ENCODE results near the gene MYCT1.

MYCT1 gene

DNA sequence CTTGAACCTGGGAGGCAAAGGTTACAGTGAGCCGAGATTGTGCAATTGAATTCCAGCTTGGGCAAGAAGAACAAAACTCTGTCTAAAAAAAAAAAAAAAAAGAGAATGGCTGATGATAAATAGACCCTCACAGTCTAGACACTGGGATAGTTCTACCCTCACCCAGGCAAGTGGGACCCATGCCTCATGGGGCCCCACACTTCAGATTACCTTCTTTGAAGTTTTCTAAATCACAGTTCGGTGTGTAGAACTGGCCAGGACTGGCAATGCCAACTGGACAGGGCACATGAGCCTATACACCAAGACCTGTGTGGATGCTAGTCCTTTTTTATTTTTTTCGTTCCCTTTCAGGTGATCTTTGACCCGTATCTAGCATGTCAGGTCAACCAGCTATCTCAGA lies 28.6 kb downstream of the MYCT1 start:
- DNase-seq, result no peak

DNA sequence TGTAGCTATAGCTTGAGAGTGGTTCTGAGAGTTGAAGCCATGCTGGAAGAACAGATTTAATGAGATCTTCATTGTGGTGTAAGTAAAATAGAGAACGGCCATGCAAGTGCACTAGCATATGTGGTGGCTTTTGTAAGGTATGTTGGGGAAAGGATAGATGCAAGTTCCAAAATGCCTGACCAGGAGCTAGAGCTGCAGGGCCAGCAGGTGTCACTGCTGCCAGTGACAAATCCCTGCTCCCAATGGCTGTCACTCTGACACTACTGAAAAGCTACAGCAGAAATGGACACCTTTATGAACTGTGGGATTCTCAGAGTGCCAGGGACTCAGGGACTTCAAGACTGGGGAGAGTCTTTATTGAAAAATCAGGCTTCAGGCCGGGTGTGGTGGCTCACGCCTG lies 29.8 kb downstream of the MYCT1 start:
- DNase-seq, result no peak

DNA sequence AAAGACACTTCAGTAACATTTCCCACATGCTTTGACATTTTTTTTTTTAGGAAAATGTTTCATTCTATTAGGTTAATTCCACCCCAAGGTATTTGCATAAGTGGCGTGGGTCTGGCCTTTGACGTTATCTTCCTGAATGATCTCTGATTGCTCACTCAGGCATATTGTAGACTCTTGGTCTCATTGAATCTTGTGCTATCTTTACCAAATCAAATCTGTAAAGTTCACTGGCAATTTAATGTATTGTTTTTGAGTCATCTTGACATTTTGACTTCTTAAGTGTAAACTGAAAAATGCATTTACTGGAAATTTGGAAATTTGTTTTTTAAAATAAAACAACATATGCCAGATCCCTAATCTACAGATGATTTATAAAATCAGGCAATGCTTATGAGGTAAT lies 36.9 kb downstream of the MYCT1 start:
- DNase-seq, result no peak

DNA sequence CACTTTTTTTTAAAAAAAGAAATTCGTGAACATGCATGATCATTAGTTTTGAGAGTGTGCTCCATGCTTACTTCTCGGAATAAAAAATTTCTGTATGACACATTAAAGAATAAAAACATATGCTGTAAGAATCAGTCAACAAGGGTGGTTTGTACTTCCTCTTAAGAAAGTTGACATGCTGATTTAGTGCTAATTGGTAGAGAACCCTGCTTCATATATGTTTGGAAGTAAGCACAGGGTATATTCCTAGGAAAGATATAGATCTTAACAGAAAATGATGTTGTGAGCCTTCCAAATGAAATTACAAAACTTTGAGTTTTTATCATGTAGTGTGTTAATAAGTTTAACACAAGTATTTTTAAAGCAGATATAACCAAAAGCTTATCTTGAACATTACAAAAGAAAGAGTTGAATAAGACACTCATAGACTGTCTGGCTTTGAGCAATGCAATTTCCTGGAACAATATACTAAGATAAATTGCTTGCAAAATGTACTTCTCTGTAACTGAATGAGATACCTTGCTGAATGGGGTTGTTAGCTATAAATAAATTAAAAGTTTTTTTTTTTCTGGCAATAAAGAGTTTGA lies 39.1 kb downstream of the MYCT1 start:
- DNase-seq, result no peak

DNA sequence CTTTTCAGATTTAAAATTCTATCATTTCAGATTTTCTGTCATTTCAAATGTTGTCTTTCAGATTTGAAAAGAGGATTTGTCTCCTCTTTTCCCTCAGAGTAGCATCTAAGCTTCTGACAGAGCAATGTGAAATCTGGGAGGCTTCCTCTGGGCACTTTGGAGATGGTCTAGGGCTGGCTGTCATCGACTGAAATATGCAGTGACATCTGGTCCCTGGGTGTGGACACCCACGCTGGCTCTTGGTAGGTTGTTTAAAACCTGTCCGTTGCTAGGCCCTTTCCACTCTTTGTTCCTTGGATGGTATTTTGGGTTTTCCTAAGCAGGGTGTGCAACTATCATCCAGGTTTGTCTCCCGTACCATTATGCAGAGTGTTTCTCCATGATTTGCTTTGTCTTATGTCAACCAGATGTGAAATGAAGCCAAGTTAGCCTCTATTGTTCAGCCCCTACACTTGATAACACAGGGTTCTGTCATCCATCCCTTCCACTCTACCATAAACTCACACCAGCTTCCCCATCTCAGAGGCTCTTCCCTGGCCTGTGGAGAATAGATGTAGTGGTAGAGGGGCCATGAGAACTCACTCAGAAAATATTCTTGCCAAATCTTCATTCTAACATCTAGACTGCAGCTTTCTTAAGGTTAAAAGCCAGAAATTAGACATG lies 47.9 kb downstream of the MYCT1 start:
- DNase-seq, result no peak

DNA sequence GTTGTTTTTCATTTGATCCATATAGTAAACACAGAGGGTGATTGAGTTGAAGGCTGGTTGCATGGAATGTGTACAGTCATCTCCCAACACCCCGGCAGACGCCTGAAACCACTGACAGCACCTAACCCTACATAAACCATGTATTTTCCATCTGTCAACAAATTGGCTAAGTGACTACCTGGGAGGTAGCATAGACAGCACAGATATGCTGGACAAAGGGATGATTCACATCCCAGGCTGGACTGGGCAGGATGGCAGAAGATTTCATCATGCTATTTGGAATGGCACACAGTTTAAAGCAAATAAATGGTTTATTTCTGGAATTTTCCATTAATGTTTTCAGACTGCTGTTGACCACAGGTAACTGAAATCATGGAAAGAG lies 48.5 kb downstream of the MYCT1 start:
- DNase-seq, result no peak

DNA sequence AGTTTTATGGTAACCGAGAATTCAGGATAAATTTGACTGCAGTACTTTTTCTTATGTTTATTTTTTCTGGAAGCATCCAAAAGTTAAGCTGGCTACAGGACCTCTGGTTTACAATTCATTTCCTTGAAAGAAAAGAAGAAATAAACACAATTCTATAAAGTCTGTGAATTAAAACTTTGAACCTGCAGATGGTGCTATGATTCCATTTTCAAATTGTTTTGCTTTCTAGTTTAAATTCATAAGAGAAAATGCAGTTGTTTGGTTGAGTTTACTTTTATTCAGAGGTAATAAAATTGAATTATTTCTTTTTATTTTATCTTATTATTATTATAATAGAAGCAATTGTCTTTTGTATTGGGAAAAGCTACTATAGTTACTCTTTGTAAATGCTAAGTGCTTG lies 51.1 kb downstream of the MYCT1 start:
- no peak for DNase-seq

DNA sequence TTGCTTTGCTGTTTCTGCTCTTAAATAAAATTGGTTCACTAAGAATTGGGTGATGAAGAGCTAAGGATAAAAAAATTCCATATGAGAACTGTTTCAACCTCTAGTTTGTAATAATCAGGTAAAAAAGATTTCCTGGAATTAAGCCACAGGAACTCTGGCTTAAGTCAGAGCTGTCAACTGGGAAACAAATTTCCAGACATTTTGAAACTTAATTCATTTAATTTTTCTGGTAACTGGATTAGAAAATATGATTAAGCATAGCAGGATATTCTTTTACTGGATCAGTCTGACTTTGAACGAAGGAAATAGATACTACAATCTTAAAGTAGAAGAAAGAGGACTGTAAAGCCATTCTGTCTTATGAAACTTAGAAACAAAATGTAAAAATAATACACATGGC lies 51.6 kb downstream of the MYCT1 start:
- DNase-seq, result no peak

DNA sequence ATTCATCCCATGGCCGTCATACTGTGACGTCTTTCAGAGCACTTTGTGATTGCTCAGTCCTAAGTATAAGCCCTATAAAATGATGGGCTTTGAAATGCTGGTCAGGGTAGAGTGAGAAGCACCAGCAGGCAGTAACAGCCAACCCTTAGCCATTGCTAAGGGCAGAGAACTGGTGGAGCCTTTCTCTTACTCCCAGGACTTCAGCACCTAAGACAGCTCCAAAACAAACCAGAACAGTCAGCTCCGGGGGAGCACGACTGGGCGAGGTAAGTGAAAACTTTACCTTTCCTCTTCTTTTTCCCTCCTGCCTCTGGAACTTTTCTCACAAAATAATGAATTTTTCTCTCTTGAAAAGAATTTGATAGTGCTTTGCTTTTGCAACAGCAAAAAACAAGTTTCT lies 53.0 kb downstream of the MYCT1 start, which contains the start of gene VIP:
VIP (plus strand) TSS at position 104 of the 400 bp plus-strand sequence. CDS start 1,381 bp downstream, outside the sequence.
- peak in 1 of 2 donors; percentile 8 for DNase-seq

DNA sequence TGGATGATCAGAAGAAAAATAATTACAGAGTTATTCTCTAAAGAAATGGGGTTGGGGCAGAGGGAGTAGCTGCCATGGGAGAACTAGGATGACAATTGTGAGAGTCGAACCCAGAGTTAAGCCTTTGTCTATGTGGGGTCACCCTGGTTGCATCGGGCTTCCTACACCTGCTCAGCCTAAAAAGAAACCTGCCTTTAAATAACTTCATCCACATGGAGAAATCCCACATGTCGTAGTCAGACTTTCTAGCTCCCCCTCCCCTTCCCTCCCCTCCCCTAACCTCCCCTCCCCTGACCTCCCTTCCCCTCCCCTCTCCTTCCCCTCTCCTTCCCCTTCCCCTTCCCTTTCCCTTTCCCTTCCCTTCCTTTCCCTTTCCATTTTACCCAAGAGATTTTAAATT lies 67.6 kb downstream of the MYCT1 start:
- DNase-seq, result no peak

DNA sequence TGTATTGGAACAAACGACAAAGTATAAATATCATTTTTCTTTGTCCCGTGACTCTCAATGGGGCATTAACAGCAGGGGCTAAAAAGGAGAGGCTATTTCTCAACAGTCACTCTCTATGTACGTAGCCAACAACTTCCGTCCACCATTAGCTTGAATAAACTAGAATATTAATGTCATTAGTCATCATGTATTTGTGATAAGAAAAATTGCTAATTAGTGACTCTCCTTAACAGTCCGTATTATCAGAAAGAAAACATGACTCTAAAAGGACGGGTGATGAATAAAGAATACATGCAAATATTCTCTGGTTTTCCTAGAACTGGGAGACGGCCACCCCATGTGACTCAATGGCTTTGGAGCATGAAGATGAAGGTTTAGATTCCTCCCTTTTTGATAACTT lies 71.5 kb downstream of the MYCT1 start:
- DNase-seq, result no peak

DNA sequence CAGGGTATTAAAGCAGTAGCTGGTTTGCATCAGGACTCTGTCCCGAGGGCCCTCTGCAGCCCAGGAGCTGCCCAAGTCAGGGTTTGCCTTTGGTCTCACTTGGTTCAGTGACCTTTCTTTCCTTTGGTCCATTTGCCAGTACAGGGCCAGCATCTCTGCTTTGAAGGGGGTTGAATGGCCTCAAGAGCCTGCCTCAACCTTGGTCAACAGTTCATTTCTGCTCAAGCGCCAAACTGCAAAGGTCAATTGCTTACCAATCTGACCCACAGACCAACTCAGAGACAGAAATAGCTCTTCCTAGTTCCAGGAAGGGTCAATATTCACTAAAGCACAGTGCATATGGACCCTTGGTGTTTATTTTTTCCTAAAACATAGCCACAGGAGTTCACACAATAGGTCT lies 72.3 kb downstream of the MYCT1 start:
- DNase-seq, result no peak

DNA sequence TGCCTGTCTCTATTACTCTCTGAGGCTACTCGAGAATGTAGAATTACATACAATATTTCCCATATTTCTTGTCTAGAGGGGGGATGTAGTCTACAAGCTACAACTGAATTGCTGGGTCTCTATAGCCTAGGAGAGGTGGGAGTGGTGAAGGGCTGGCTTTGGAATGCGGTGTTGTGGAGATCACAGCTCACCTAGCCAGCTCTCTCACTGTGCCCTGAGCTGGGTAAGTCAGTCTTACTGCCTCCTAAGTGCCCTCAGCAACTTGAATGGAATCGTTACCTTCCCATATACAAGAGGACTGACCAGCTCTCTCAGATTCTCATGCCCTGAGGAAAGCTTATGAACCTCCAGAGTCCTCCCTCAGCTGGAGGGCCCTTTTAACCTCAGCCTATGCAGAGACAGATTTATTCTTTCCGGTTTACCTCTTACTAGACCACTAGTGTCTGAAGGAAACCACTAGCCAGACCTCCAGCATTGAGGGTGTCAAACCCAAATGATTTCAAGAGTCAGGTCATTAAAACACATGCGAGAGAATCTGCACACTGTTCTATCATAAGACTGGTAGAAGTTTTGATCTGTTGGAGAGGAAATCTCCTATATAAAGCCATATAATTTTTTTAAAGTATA lies 73.5 kb downstream of the MYCT1 start:
- DNase-seq, result no peak

Data from inflammatory macrophage treated with lipopolysaccharide for 1 hour (primary cell).